Suppressor macrophage (primary cell): ENCODE measurements around the gene NTN5.

Experiments used
- DNase-seq, 4 experiments: peaks; one replicate each; pipeline ENCODE4 v3.0.0-alpha.2; 2020 to 2022

NTN5 gene

DNA sequence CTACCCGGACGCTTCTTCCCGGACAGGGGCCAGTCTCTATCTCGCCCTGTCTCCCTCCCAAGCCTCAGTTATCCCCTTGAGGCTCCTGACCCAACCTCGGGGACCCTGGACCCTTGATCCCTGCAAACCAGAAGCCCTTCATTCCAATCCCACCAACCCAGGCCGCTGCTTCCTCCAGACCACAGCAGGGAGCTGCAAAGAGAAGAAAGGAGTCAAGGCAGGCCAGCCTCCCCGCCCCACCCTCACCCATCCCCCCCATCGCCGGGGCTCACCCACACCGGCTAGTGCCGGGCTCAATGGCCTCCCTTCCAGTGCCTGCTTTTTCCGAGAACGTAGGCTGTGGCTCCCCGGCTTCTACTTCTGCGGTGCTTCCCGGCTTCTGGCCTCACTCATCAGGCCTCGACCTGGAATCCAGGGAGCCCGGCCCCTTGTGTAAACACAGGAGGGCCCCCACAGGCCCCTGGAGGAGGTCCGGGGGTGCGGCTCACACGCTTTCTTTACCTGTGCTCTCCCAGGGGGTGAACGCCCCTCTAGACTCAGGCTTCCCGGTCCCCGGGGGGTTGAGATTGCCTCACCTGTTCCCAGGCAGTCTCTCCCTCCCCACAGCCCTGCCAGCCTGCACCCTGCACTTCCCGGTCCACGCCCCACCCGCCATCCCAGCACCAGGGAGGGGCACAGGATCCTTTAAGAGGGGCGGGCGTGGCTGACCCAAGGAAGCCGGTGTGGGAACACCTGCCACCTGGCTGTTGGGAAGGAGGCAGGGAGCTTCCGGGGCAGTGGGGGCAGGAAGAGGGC lies 58.2 kb downstream of the NTN5 start, which contains the start of gene FAM83E:
FAM83E (minus strand) TSS at position 641 of the 795 bp plus-strand sequence. CDS start 1,704 bp downstream, outside the sequence.
- no peak for DNase-seq

- no peak for DNase-seq
Measured at GRCh38 chr19:48613852-48614435, 58.9 kb downstream of the NTN5 start.

GRCh38 chr19:48613024-48613851 lies 59.6 kb downstream of the NTN5 start:
- DNase-seq: no peak

GRCh38 chr19:48611872-48612271 lies 60.9 kb downstream of the NTN5 start:
- DNase-seq: no peak
